G401.6 (cell line): ENCODE results near the gene S1PR4.

Experiments used
- FAIRE-seq: peaks from 2 replicates; lab custom pipeline; 2012; peaks lifted over from hg19 to GRCh38; lab: Jason Lieb, UNC

S1PR4 gene

DNA sequence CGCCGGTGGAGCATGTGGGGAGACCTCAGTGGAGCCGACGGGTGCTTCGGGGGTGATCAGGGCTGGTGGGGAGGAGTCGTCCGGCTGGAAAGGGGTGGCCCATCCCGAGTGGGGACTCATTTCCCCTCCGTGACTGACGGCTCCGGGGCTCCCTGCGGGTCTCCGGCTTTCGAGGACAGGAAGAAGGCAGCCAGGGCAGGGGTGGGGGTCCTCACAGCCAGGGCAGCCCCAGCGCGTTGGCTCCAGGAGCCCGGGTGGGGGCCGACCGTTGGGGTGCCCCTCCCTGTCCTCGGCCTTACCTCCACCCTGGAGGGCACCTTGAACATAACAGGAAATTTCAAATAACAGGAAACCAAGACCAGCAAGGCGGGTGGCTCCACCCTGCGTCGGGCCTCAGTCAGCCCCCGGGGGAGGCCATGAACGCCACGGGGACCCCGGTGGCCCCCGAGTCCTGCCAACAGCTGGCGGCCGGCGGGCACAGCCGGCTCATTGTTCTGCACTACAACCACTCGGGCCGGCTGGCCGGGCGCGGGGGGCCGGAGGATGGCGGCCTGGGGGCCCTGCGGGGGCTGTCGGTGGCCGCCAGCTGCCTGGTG lies at the start of gene S1PR4:
Gene S1PR4 (plus strand): TSS at position 393 of the 596 bp plus-strand sequence. CDS start 24 bp downstream, at position 417.
- FAIRE-seq = no peak

DNA sequence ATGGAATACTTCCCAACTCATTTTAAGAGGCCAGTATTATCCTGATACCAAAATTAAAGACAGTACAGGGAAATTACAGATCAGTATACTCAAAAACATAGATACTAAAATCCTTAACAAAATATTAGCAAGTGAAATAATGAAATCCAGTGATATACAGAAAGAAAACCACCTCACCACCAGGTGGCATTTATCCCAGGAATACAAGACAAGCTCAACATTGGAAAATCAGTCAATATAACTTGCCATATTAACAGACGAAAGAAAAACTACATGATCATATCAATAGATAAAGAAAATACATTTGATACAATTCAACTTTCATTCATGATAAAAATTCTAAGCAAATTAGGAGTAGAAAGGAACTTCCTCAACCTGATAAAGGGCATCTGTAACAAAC lies 49.5 kb upstream of the S1PR4 start:
- peak; percentile 67 for FAIRE-seq

DNA sequence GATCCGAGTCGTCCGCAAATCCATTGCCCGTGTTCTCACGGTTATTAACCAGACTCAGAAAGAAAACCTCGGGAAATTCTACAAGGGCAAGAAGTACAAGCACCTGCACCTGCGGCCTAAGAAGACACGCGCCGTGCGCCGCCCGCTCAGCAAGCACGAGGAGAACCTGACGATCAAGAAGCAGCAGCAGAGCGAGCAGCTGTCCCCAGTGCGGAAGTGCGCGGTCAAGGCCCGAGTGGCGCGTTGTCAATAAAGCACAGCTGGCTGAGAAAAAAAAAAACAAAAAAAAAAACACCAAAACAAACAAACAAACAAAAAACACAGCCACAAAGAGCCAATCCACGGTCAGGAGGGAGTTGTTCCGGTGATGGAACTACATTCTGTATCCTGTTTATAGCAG lies 47.4 kb upstream of the S1PR4 start:
- FAIRE-seq = no peak

GRCh38 chr19:3132971-3133792 lies 45.4 kb upstream of the S1PR4 start:
- no peak for FAIRE-seq

GRCh38 chr19:3133793-3134116 lies 44.8 kb upstream of the S1PR4 start:
- no peak for FAIRE-seq

- FAIRE-seq = no peak
Observed at GRCh38 chr19:3135961-3136683, 42.4 kb upstream of the S1PR4 start, which contains the start of gene GNA15. Gene GNA15, plus strand, starts transcription at chr19:3136033. Its CDS starts 418 bp downstream, at chr19:3136451.

DNA sequence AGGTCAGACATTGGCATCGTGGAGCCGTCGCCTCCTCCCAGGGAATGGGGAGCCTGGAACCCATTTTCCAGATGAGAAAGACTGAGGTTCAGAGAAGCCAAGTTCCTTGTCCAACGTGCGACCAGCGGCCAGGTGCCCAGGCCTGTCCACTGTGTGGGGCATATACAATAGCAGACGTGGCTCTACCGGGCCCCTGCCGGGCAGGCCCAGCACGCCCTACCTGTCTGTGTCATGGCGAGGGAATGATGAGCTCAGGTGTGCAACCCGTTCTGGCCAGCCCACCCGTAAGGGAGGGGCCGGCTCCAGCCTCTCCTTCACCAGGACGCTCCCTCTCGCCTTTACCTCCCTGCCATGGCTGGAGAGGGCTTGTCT lies 41.9 kb upstream of the S1PR4 start:
- no peak for FAIRE-seq

DNA sequence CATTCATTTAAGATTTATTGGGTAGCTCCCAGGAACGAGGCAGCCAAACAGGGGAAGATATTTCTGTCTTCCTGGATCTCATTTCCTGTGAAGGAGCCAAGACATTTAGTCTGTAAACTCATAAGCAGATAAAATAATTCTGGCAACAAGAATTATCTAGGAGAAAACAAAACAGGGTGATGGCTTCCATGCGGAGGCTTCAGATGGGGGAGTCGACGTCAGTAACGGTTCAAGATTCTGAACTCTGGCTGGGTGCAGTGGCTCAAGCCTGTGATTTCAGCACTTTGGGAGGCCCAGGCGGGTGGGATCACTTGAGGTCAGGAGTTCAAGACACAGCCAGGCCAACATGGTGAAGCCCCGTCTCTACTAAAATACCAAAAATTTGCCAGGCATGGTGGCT lies 41.5 kb upstream of the S1PR4 start:
- FAIRE-seq = no peak

GRCh38 chr19:3138268-3138667 lies 40.3 kb upstream of the S1PR4 start:
- FAIRE-seq = no peak

GRCh38 chr19:3140667-3141038 lies 37.9 kb upstream of the S1PR4 start:
- FAIRE-seq = no peak

- no peak for FAIRE-seq
Observed at GRCh38 chr19:3142292-3142670, 36.3 kb upstream of the S1PR4 start.

GRCh38 chr19:3142781-3143337 lies 35.7 kb upstream of the S1PR4 start:
- no peak for FAIRE-seq

DNA sequence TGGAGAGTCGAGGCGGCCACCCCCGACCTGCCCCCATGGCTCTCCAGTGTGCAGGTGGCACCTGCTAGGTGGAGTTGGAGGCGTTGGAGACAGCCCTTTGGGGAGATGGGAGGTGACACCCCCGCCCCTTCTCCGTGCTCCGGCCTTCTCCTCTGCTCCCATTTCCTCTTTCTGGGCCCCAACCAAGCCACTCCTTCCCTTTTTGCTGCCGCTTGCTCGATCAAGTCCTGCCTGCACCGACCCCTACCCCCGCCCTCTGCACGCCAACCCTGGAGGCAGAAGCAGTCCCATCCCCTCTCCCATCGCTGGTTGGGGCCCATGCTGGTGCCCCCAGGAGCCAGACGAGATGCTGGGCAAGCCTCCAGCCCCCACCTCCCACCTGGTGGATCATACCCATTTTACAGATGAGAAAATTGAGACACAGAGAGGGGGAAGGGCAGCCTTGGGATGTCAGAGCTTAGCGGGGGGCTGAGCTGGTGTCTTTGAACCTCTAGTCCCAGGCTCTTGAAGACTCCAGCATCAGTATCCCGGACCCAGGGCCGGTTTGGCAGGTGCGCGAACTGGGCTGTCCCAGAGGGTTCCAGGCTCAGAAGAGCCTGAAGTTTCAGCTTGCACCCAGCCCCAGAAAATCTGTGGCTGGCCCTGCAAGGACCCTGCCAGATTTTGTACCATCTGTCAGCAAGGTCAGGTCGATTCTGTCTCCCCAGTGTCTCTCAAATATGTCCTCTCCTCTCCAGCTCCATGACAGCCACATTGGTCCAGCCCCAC lies 32.5 kb upstream of the S1PR4 start:
- FAIRE-seq = no peak

DNA sequence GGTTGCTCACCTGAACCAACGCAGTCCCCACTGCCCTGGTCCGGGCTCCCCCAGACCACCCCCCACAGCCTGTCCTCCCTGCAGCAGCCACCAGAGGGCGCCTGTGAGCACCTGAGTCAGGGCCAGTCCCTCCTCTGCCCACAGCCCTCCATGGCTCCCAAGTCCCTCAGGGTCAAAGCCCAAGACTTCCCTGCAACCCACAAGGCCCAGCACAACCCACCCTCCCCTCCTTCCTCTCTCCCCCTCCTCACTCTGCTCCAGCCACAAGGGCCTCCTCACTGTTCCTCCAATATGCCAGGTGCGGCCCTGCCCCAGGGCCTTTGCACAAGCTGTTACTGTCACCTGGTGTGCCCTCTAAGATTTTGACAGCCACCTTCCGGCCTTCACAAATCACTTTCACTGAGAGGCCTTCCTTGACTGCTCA lies 31.9 kb upstream of the S1PR4 start:
- no peak for FAIRE-seq

DNA sequence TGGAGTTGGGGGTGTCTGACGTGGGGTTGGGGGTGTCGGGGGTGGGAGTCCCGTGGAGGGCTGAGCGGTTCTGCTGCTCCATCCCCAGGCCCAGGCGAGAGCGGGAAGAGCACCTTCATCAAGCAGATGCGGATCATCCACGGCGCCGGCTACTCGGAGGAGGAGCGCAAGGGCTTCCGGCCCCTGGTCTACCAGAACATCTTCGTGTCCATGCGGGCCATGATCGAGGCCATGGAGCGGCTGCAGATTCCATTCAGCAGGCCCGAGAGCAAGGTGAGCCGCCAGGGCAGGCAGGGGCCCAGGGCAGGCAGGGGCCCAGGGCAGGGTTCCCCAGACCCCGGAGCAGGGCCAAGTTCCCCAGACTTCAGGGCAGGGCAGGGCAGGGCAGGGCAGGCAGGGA lies 30.1 kb upstream of the S1PR4 start:
- FAIRE-seq = no peak

DNA sequence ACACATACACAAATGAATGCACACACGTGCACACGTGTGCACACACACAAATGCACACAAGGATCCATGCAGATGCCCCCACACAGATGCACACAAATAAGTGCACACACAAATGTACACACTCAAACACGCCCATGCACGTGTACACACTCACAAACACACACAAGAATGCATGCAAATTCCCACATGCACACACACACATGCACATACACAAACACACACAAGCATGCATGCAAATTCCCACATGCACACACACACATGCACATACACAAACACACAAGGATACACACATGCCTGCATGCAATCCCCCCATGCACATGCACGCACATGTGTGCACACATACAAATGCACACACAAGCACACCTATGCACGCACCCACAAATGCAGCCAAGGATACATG lies 29.5 kb upstream of the S1PR4 start:
- no peak for FAIRE-seq

DNA sequence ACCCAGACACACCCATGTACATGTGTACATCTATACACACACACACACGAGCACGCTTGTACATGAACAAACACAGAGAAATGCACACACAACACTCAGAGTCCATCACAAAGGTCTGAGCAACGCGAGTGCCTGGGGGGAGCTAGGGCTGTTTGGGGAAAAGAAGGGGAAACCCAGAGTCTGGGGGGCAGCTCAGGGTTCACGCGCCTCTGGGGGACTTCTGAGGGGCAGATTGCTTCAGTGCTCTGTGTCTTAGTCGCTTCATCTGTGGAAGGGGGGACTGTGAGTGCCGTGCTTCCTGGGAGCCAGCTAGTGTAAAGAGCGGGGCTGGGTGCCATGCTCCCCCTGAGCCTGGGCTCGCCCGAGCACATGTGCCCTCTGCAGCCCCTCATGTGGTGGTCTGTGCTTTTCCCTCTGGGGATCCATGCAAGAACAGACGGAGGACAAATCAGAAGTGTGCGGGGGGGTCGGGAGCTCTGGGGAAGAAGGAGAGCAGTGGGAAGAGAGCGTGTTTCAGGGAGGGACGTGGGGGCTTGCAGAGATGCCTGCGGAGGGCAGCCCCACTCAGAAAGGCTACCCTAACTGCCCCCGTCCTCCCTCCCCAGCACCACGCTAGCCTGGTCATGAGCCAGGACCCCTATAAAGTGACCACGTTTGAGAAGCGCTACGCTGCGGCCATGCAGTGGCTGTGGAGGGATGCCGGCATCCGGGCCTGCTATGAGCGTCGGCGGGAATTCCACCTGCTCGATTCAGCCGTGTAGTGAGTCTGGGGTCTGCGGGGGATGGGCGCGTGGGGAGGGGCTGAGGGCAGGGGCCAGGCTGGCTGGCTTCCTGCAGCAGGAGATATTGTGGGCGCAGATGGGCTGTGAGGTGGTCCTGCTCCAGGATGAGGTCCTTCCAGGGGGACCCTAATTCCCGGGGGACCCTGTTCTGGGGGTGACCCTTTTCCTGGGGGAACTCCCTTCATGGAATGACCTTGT lies 28.8 kb upstream of the S1PR4 start:
- FAIRE-seq = no peak

DNA sequence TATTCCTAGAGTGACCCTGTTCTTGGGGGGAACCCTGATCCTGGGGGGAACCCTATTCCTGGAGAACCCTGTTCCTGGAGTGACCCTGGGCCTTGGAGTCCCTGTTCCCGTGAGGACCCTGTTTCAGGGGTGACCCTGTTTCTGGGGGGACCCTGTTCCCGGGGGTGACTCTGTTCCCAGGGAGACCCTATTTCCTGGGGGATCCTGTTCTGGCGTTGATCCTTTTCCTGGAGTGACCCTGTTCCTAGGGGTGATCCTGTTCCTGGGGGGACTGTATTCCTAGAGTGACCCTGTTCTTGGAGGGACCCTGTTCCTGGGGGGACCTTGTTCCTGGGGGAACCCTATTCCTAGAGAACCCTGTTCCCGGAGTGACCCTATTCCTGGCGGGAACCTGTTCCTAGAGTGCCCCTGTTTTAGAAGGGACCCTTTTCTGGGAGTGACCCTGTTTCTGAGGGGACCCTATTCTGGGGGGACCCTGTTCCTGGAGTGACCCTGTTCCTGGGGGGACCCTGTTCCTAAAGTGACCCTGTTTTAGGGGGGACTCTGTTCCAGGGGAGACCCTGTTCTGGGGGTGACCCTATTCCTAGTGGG lies 27.7 kb upstream of the S1PR4 start:
- FAIRE-seq = no peak

- no peak for FAIRE-seq
Observed at GRCh38 chr19:3151563-3152418, 26.8 kb upstream of the S1PR4 start.

- FAIRE-seq = no peak
Observed at GRCh38 chr19:3152419-3152780, 26.2 kb upstream of the S1PR4 start.
